Right lobe of liver (tissue), 6 donors: ENCODE results near the gene DDX55. TPM values are rescaled to one million over a fixed set of nuclear protein-coding genes. Genes with fewer than 3 reads are reported as not detected.

ENCODE experiments used
- ATAC-seq, 4 donors: fragments of 200-7000 bp; cut with Tn5 transposase; one replicate each; pipeline ENCODE4 v1.9.1; 2020; ENCODE audit warnings: mild to moderate bottlenecking in 4 of 4, moderate library complexity in 4 of 4
- DNase-seq, 3 donors: peaks; one replicate each; pipeline ENCODE4 v3.0.0-alpha.2; 2020
- H3K27ac ChIP-seq, 3 donors: fragments of 200-600 bp; one replicate each; pipeline ENCODE4 v1.8.0; 2022
- H3K27me3 ChIP-seq, 2 donors: fragments of 200-600 bp; one replicate each; pipeline ENCODE4 v1.8.0; 2022
- H3K36me3 ChIP-seq, 4 donors: fragments of 200-600 bp; sonication (generic) in 1 of 4; one replicate each; pipeline versions ENCODE4 v1.5.1 to v1.8.0; 2017 to 2022; ENCODE audit warnings: control low read depth in 1 of 4
- H3K4me1 ChIP-seq, 4 donors: fragments of 200-600 bp; sonication (generic) in 1 of 4; one replicate each; pipeline versions ENCODE4 v1.5.1 to v1.8.0; 2017 to 2022; ENCODE audit warnings: control low read depth in 1 of 4
- H3K4me3 ChIP-seq, 3 donors: fragments of 200-600 bp; one replicate each; pipeline ENCODE4 v1.8.0; 2022
- H3K9me3 ChIP-seq, 4 donors: fragments of 200-600 bp; sonication (generic) in 1 of 4; one replicate each; pipeline versions ENCODE4 v1.5.1 to v1.8.0; 2017 to 2022; ENCODE audit warnings: control low read depth in 1 of 4
- CTCF ChIP-seq, 4 donors: fragments of 200-600 bp in 3 of 4; fragments of 450-650 bp in 1 of 4; IDR thresholded peaks; one replicate each; pipeline versions ENCODE4 v1.5.1 to v1.8.0; 2016 to 2022; ENCODE audit warnings: antibody characterized with exemption in 4 of 4, mild to moderate bottlenecking in 2 of 4
- POLR2A ChIP-seq: fragments of 450-650 bp; IDR thresholded peaks from one replicate; pipeline ENCODE4 v1.6.1; 2017; ENCODE audit warnings: antibody characterized with exemption, mild to moderate bottlenecking
- WGBS: methylation state at CpG from one replicate; pipeline ENCODE4 v1.1.6; 2018; ENCODE audit warnings: low coverage, low lambda C conversion rate; ENCODE audit not compliant: insufficient coverage; ENCODE audit errors: missing lambda C conversion rate; 5-methylcytosine and 5-hydroxymethylcytosine counted together
- intact Hi-C, 2 donors: fragments of 100-400 bp; cut with DNase I; formaldehyde crosslinking; loops; one replicate each; pipeline versions ENCODE4 v1.11.2 to v1.14.1; 2022
- total RNA-seq, 6 experiments: library from RNA; depleted of rRNA in 2 of 6; stranded (reverse); fragments of >200 nt in 2 of 6; fragmentation: NEBNext Ultra II Directional in 3 of 6; extraction: Animal tissue kit (Norgen Biotek cat#: 25700) in 3 of 6; gene quantifications; one replicate each; pipeline versions ENCODE4 v1.1.0 to v1.2.4, GENCODE V29; 2016 to 2023
- donor health status: DM: no; HTN: yes; CAD: no.
- donor health status: DM: no; HTN: no; CAD: no.
- donor health status: DM: no; HTN: no; CAD: no.
- donor health status: DM: no; HTN: yes; CAD: no.
- donor health status: DM: no; HTN: yes; CAD: no.

DDX55 gene
- total RNA-seq, 6 experiments from 2014 or later = 6.4 to 33.3 (median 10.5) TPM

GRCh38 chr12:123634142-123634561 is 32.3 kb downstream of the DDX55 start:
- ATAC-seq (no peak), DNase-seq (no peak)
- no peaks in the 10 kb centered on the region for H3K9me3 ChIP-seq
- 8% methylated on average over 19 of the region's 19 CpGs for WGBS
- peak overlapping the region; percentile 25 to 64 (median 55) for H3K27ac ChIP-seq
- H3K4me1 ChIP-seq = peaks cover 0 to 10% (median 5%) of the 10 kb centered on the region in 4 donors
- peaks cover 0 to 23% (median 5%) of the 10 kb centered on the region in 4 donors for H3K36me3 ChIP-seq
- peak overlapping the region; percentile 89 to 96 (median 91) for H3K4me3 ChIP-seq
- H3K27me3 ChIP-seq = no peaks in the 10 kb centered on the region
- no peak for TF ChIP-seq CTCF (IDR thresholded peaks at IDR 0.05)
- intact Hi-C loops = no loop called here

GRCh38 chr12:123643911-123644310 is 42.0 kb downstream of the DDX55 start:
- H3K9me3 ChIP-seq = no peaks in the 10 kb centered on the region
- H3K27me3 ChIP-seq = no peaks in the 10 kb centered on the region
- no peak for TF ChIP-seq CTCF (IDR thresholded peaks at IDR 0.05)
- TF ChIP-seq POLR2A = no peak
- H3K36me3 ChIP-seq = peaks cover 0 to 42% (median 5%) of the 10 kb centered on the region in 4 donors
- H3K27ac ChIP-seq = no peak overlapping the region
- 90% methylated on average over 7 of the region's 7 CpGs for WGBS
- H3K4me3 ChIP-seq = no peak overlapping the region
- intact Hi-C loops = no loop called here
- DNase-seq = no peak
- H3K4me1 ChIP-seq = no peaks in the 10 kb centered on the region
- no peak for ATAC-seq

- H3K27me3 ChIP-seq = no peaks in the 10 kb centered on the region
- 90% methylated on average over 3 of the region's 3 CpGs for WGBS
- ATAC-seq (no peak), DNase-seq (no peak)
- intact Hi-C loops = no loop called here
- no peak overlapping the region for H3K4me3 ChIP-seq
- H3K27ac ChIP-seq = no peak overlapping the region
- H3K9me3 ChIP-seq = no peaks in the 10 kb centered on the region
- peaks cover 0 to 51% (median 5%) of the 10 kb centered on the region in 4 donors for H3K36me3 ChIP-seq
- TF ChIP-seq POLR2A (no peak), CTCF (IDR thresholded peaks at IDR 0.05) (no peak)
- H3K4me1 ChIP-seq = no peaks in the 10 kb centered on the region
Measured at GRCh38 chr12:123645380-123645779, 43.5 kb downstream of the DDX55 start.

- no peaks in the 10 kb centered on the region for H3K9me3 ChIP-seq
- H3K4me3 ChIP-seq = no peak overlapping the region
- 92% methylated on average over 5 of the region's 5 CpGs for WGBS
- H3K27ac ChIP-seq = no peak overlapping the region
- H3K4me1 ChIP-seq = no peaks in the 10 kb centered on the region
- DNase-seq (no peak), ATAC-seq (no peak)
- H3K27me3 ChIP-seq = no peaks in the 10 kb centered on the region
- peaks cover 0 to 52% (median 5%) of the 10 kb centered on the region in 4 donors for H3K36me3 ChIP-seq
- TF ChIP-seq POLR2A (no peak), CTCF (IDR thresholded peaks at IDR 0.05) (no peak)
- intact Hi-C loops = no loop called here
Measured at GRCh38 chr12:123645878-123646277, 44.0 kb downstream of the DDX55 start.

- no peak for DNase-seq
Measured at GRCh38 chr12:123648401-123648800, 46.5 kb downstream of the DDX55 start.

More at GRCh38 chr12:123648401-123648800, 46.5 kb downstream of the DDX55 start:
- H3K9me3 ChIP-seq = no peaks in the 10 kb centered on the region
- no peaks in the 10 kb centered on the region for H3K4me1 ChIP-seq
- WGBS = 85% methylated on average over 5 of the region's 5 CpGs
- no peaks in the 10 kb centered on the region for H3K27me3 ChIP-seq
- H3K4me3 ChIP-seq = no peak overlapping the region
- H3K36me3 ChIP-seq = peaks cover 0 to 65% (median 5%) of the 10 kb centered on the region in 4 donors
- TF ChIP-seq CTCF (IDR thresholded peaks at IDR 0.05) (no peak), POLR2A (no peak)
- no peak overlapping the region for H3K27ac ChIP-seq
- ATAC-seq = no peak
- intact Hi-C loops = no loop called here
